ENCODE data around the gene SNRNP35.

- TF ChIP-seq CTCF (IDR thresholded peaks at IDR 0.05) (no peak), POLR2AphosphoS5 (IDR thresholded peaks at IDR 0.05) (no peak)
These were observed 17.3 kb downstream of the SNRNP35 start for GRCh38 chr12:123475246-123475703.

Data from breast epithelium (tissue), 3 donors.